A673 (cell line): ENCODE measurements around the gene PDGFRB.

Experiments
- EZH2 ChIP-seq: fragments of 200-600 bp; sonication (generic); IDR thresholded peaks from 2 replicates; pipeline ENCODE4 v1.6.1; 2017; ENCODE audit warnings: borderline replicate concordance, low read depth, mild to moderate bottlenecking, mixed read lengths, antibody characterized with exemption, low read length; ENCODE audit not compliant: poor library complexity, severe bottlenecking
- TF ChIP-seq, protein P1 (sequence below): fragments of 300-800, 200-600 bp; sonication (generic); conservative IDR thresholded peaks from 2 replicates; pipeline ENCODE4 v1.5.1; 2017; ENCODE audit warnings: low read depth, mild to moderate bottlenecking, antibody characterized with exemption, low read length, moderate library complexity, mixed read lengths

DNA sequence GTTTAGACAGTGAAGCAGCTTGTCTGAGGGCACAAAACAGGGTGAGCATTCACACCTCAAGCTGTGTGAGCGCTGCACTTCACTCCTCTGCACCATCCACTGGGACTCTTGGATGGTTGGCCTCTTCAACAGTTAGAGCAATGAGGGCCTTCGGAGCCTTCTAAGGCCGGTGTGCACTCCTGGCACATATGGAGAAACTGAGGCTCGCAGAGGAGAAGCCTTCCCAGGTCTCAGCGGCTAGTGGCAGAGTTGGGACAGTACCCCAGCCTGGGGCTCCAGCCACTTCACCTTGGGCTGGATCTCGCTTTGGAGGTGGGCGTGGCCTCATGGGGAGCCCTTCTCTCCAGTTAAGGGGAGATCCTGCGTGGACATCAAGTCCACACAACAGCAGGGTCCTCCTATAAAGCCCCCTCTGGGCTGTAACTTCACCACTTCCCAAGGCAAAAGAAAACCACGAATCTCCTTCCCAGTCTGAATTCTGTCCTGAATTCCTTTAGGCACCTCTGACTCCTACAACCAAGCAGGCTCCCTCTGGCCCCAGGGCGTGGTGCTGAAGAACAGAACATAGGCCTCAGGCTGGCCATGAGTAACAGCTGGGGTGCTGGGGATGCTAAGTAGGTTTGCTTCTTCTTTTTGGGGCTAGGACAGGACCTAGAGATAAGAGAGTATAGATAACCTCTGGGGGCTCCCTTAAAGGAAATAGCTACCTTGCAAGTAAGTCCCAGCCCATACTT, 38.8 kb downstream of the PDGFRB start:
- TF ChIP-seq, protein P1, sequence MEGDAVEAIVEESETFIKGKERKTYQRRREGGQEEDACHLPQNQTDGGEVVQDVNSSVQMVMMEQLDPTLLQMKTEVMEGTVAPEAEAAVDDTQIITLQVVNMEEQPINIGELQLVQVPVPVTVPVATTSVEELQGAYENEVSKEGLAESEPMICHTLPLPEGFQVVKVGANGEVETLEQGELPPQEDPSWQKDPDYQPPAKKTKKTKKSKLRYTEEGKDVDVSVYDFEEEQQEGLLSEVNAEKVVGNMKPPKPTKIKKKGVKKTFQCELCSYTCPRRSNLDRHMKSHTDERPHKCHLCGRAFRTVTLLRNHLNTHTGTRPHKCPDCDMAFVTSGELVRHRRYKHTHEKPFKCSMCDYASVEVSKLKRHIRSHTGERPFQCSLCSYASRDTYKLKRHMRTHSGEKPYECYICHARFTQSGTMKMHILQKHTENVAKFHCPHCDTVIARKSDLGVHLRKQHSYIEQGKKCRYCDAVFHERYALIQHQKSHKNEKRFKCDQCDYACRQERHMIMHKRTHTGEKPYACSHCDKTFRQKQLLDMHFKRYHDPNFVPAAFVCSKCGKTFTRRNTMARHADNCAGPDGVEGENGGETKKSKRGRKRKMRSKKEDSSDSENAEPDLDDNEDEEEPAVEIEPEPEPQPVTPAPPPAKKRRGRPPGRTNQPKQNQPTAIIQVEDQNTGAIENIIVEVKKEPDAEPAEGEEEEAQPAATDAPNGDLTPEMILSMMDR = no peak
- TF ChIP-seq EZH2 = no peak
